Activated T-cell treated with anti-CD3 and anti-CD28 coated beads, Interleukin-2, amount 50 U/mL, for 4 hours (primary cell): ENCODE results near the gene ZNF419. TPM values are rescaled to one million over a fixed set of nuclear protein-coding genes. Genes with fewer than 3 reads are reported as not detected.
A peak's percentile ranks its signal among the peaks of the same experiment; 100 is the strongest.
"Not testable (repeated sequence)": the region's sequence is repeated elsewhere in the genome, so short reads cannot be mapped to it uniquely, and the experiment has no call there.

Experiments used
- ATAC-seq, 2 donors: fragments of 200-7000 bp; cut with Tn5 transposase; one replicate each; pipeline ENCODE4 v1.10.0; 2021
- DNase-seq: peaks from one replicate; pipeline ENCODE4 v3.0.0-alpha.2; 2020
- H3K27me3 Mint-ChIP-seq: one replicate; pipeline ENCODE4 v1.8.0; 2021; ENCODE audit warnings: low read depth, mixed read lengths
- H3K36me3 Mint-ChIP-seq: one replicate; pipeline ENCODE4 v1.8.0; 2022; ENCODE audit warnings: mixed read lengths; ENCODE audit not compliant: insufficient read depth
- H3K4me1 Mint-ChIP-seq: one replicate; pipeline ENCODE4 v1.8.0; 2021; ENCODE audit warnings: low read depth, mixed read lengths
- H3K4me3 Mint-ChIP-seq: one replicate; pipeline ENCODE4 v1.8.0; 2021; ENCODE audit warnings: mild to moderate bottlenecking, moderate library complexity, mixed read lengths
- H3K9me3 Mint-ChIP-seq: one replicate; pipeline ENCODE4 v1.8.0; 2021; ENCODE audit warnings: mixed read lengths
- total RNA-seq, 3 donors: library from RNA; stranded (reverse); gene quantifications; one replicate each; pipeline ENCODE4 v1.2.1, GENCODE V29; 2021

The ZNF419 gene
- 1 to 10 TPM; 3.3 to 4.2 (median 3.9) TPM for total RNA-seq

DNA sequence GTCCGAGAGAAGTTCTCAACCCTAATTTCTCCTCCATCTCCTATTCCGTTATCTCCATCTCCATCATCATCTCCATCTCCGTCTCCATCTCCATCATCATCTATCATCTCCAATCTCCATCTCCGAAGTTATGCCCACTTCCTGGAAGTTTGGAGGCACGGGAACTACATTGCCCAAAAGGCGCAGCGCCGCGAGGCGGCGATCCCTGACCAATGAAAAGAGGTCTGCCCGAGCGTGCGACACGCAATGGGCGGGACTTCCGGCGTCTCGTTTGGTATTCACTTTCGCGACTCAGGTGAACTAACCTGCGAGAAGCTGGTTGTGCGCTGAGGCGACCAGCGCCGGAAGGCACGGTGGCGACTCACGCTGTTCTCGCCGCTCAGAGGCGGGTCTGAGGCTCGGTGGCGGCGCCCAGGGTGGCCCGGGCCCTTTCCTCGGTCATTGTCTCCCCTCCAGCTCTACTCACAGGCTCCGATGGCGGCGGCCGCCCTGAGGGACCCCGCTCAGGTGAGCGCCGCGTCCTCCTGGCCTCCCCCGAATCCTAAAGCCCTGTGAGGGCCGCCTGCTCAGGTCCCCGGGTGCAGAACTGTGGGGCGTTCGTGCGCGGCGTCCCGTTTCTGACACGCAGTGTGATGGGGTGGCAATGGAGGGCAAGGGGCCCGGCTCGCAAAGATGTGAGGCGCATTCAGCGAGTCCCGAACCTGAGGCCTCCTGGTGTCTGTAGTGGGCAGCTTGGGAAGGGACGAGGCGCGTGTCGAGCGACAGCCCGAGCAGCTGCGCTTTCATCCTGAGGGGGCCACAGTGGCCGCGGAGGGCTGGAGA lies at the start of gene ZNF419:
ZNF419 (plus strand) TSS at position 274 of the 822 bp plus-strand sequence; CDS start at position 475, 201 bp downstream.
- Mint-ChIP-seq H3K9me3 (peaks cover 29% of the 10 kb centered on the region), H3K36me3 (peaks cover 38% of the 10 kb centered on the region), H3K4me1 (peaks cover 13% of the 10 kb centered on the region), H3K4me3 (peak within 1 kb of the TSS; percentile 81)
- peak; percentile 99 for ATAC-seq
- peak; percentile 93 for DNase-seq
- H3K27me3 Mint-ChIP-seq = not testable (repeated sequence)

- Mint-ChIP-seq H3K4me3 (no peak overlapping the region), H3K4me1 (peaks cover 27% of the 10 kb centered on the region), H3K36me3 (peaks cover 54% of the 10 kb centered on the region), H3K27me3 (no peaks in the 10 kb centered on the region), H3K9me3 (peaks cover 21% of the 10 kb centered on the region)
- DNase-seq (no peak), ATAC-seq (no peak)
Measured at GRCh38 chr19:57437931-57438330, 49.6 kb upstream of the ZNF419 start.

- ATAC-seq = no peak
- Mint-ChIP-seq H3K4me1 (peaks cover 27% of the 10 kb centered on the region), H3K36me3 (peaks cover 64% of the 10 kb centered on the region), H3K27me3 (no peaks in the 10 kb centered on the region), H3K9me3 (peaks cover 26% of the 10 kb centered on the region), H3K4me3 (no peak overlapping the region)
- DNase-seq = no peak
Measured at GRCh38 chr19:57438925-57439324, 48.6 kb upstream of the ZNF419 start.

DNA sequence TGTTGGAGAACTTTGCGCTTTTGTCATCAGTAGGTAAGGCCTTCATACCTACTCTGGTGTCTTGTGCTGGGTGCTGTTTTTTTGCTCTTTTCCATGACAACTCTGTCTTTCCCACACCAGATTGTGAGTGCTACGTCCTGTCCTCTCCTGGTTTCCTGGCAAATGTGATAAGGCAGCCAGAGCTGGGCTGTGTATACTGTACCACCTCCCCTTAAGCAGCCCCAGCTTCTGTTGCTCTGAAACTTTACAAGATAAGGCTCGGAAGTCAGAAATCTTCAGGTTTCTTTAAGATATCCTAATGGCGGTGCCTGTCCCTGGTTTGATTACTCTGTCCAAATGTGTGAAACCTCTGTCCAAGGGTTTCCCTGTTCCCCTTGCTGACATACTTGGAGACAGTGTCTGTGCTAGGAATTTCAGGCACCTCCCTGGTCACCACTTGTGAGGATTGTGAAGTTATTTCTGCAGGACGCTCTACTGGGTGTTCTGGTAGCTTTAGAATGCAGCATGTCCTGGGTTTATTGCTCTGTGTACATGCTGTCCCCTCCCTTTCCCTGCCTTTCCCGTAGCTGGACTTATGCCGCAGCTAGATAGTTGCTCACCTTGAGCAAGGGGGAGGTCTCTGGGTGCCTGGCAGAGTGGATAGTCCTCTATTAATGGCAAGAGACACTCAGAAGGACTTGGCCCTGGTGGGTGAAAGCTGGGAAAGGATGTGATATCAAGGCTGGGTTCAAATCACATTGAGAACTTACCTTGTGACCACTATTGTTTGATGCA lies 45.4 kb upstream of the ZNF419 start:
- no peak for DNase-seq
- Mint-ChIP-seq H3K36me3 (peaks cover 80% of the 10 kb centered on the region), H3K9me3 (peaks cover 41% of the 10 kb centered on the region), H3K27me3 (no peaks in the 10 kb centered on the region), H3K4me1 (peaks cover 4% of the 10 kb centered on the region), H3K4me3 (no peak overlapping the region)
- no peak for ATAC-seq

- Mint-ChIP-seq H3K9me3 (peaks cover 41% of the 10 kb centered on the region), H3K27me3 (no peaks in the 10 kb centered on the region), H3K4me1 (peaks cover 4% of the 10 kb centered on the region), H3K4me3 (no peak overlapping the region), H3K36me3 (peaks cover 75% of the 10 kb centered on the region)
- ATAC-seq (no peak), DNase-seq (no peak)
Measured at GRCh38 chr19:57443121-57443696, 44.3 kb upstream of the ZNF419 start.

DNA sequence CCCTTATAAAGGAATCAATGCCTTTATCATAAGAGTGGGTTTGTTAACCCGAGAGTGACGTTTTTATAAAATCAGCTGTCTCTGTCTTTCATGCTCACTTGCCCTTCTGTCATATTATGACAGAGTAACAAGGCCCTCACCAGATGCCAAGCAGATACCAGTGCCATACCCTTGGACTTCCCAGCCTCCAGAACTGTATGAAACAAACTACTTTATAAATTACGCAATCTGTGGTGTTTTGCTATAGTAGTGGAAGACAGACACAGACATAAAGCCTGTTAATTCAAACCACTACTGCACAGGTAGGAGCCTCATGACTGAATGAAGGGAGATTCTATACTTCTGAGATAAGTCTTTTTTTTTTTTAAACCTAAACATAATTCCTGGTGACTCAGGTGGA lies 35.2 kb upstream of the ZNF419 start:
- no peaks in the 10 kb centered on the region for H3K4me1 Mint-ChIP-seq
- DNase-seq = no peak
- no peaks in the 10 kb centered on the region for H3K27me3 Mint-ChIP-seq
- no peak for ATAC-seq
- peaks cover 44% of the 10 kb centered on the region for H3K9me3 Mint-ChIP-seq
- peaks cover 29% of the 10 kb centered on the region for H3K36me3 Mint-ChIP-seq
- no peak overlapping the region for H3K4me3 Mint-ChIP-seq

GRCh38 chr19:57465680-57466381 lies 21.7 kb upstream of the ZNF419 start:
- no peak for ATAC-seq
- H3K4me1 Mint-ChIP-seq = no peaks in the 10 kb centered on the region
- no peaks in the 10 kb centered on the region for H3K27me3 Mint-ChIP-seq
- no peak for DNase-seq
- H3K9me3 Mint-ChIP-seq = peaks cover 65% of the 10 kb centered on the region
- H3K4me3 Mint-ChIP-seq = no peak overlapping the region
- H3K36me3 Mint-ChIP-seq = peaks cover 27% of the 10 kb centered on the region

DNA sequence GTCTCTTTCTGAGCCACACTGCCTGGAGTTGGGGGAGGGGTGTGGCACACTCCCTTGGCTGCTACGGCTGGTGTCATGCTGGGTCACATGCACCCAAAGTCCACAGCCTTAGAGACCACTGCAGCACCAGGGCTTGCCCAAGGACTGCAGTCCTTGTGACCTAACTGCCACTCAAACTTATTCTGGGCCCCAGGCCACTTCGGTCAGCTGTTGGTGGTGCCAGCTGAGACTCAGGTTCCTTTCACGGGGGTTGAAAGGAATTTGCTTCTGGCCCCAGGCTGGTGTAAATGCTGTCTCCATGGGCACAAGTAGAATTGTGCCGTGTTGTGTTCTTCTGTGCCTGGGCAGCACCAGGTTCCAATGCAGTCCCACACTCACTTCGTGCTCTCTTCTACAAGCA lies 21.1 kb upstream of the ZNF419 start:
- Mint-ChIP-seq H3K36me3 (peaks cover 28% of the 10 kb centered on the region), H3K4me1 (no peaks in the 10 kb centered on the region), H3K4me3 (no peak overlapping the region), H3K9me3 (peaks cover 64% of the 10 kb centered on the region), H3K27me3 (no peaks in the 10 kb centered on the region)
- DNase-seq (no peak), ATAC-seq (no peak)

- no peaks in the 10 kb centered on the region for H3K27me3 Mint-ChIP-seq
- DNase-seq = no peak
- no peak overlapping the region for H3K4me3 Mint-ChIP-seq
- no peak for ATAC-seq
- H3K36me3 Mint-ChIP-seq = peaks cover 71% of the 10 kb centered on the region
- peaks cover 71% of the 10 kb centered on the region for H3K9me3 Mint-ChIP-seq
- H3K4me1 Mint-ChIP-seq = peaks cover 14% of the 10 kb centered on the region
Measured at GRCh38 chr19:57473646-57474045, 13.9 kb upstream of the ZNF419 start.

- ATAC-seq (peak; percentile 100), DNase-seq (peak; percentile 80)
- Mint-ChIP-seq H3K36me3 (peaks cover 45% of the 10 kb centered on the region), H3K9me3 (peaks cover 55% of the 10 kb centered on the region), H3K27me3 (peaks cover 5% of the 10 kb centered on the region), H3K4me1 (peaks cover 14% of the 10 kb centered on the region), H3K4me3 (peak within 1 kb of the TSS; percentile 84)
Measured at GRCh38 chr19:57477191-57478008, 10.2 kb upstream of the ZNF419 start, which contains the start of gene ZNF772. Gene ZNF772 (minus strand): TSS chr19:57477566. CDS start chr19:57477309, 257 bp downstream.

- Mint-ChIP-seq H3K9me3 (peaks cover 34% of the 10 kb centered on the region), H3K4me3 (peak overlapping the region; percentile 81), H3K36me3 (peaks cover 44% of the 10 kb centered on the region), H3K4me1 (peaks cover 13% of the 10 kb centered on the region)
- H3K27me3 Mint-ChIP-seq, DNase-seq: not testable (repeated sequence)
- peak in 1 of 2 donors; percentile 5 for ATAC-seq
Measured at GRCh38 chr19:57488299-57488644, 722 bp downstream of the ZNF419 start.

DNA sequence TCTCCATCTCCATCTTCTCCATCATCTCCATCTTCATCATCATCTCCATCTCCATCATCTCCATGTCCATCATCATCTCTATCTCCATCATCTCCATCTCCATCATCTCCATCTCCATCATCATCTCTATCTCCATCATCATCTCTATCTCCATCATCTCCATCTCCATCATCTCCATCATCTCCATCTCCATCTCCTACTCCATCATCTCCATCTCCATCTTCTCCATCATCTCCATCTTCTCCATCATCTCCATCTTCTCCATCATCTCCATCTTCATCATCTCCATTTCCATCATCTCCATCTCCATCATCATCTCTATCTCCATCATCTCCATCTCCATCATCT lies 11.8 kb downstream of the ZNF419 start:
- Mint-ChIP-seq H3K4me1 (peaks cover 23% of the 10 kb centered on the region), H3K4me3 (peak overlapping the region; percentile 83), H3K36me3 (peaks cover 41% of the 10 kb centered on the region), H3K9me3 (peaks cover 42% of the 10 kb centered on the region)
- not testable (repeated sequence) for DNase-seq, H3K27me3 Mint-ChIP-seq, ATAC-seq

DNA sequence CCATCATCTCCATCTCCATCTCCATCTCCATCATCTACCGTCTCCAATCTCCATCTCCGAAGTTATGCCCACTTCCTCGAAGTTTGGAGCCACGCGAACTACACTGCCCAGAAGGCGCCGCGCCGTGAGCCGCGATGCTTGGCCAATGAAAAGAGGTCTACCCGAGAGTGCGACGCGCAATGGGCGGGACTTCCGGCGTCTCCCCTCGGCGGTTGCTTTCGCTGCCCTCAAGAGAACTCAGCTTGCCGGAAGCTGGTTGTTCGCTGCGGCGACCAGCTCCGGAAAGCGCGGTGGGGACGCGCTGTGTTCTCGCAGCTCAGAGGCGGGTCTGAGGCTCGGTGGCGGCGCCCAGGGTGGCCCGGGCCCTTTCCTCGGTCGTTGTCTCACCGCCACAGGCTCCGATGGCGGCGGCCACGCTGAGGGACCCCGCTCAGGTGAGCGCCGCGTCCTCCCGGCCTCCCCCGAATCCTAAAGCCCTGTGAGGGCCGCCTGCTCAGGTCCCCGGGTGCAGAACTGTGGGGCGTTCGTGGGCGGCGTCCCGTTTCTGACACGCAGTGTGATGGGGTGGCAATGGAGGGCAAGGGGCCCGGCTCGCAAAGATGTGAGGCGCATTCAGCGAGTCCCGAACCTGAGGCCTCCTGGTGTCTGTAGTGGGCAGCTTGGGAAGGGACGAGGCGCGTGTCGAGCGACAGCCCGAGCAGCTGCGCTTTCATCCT lies 12.3 kb downstream of the ZNF419 start, which contains the start of gene ZNF773:
ZNF773 (plus strand) TSS at position 259 of the 716 bp plus-strand sequence; CDS start at position 402, 143 bp downstream.
- H3K36me3 Mint-ChIP-seq = peaks cover 41% of the 10 kb centered on the region
- ATAC-seq (peak; percentile 99 to 100), DNase-seq (peak; percentile 95)
- H3K4me1 Mint-ChIP-seq = peaks cover 23% of the 10 kb centered on the region
- peak within 1 kb of the TSS; percentile 83 for H3K4me3 Mint-ChIP-seq
- H3K9me3 Mint-ChIP-seq = peaks cover 38% of the 10 kb centered on the region
- not testable (repeated sequence) for H3K27me3 Mint-ChIP-seq
